NT2/D1 (cell line): Measurements from ENCODE around the gene NPFF.

Experiments used
- DNase-seq: peaks from one replicate; pipeline ENCODE4 v3.0.0-alpha.2; 2011; ENCODE audit warnings: low read depth, low spot score
- H3K27me3 ChIP-seq: 2 replicates; pipeline ENCODE4 v1.6.0; 2011; ENCODE audit warnings: mild to moderate bottlenecking; ENCODE audit not compliant: insufficient read length, insufficient read depth
- H3K36me3 ChIP-seq: 2 replicates; pipeline ENCODE4 v1.6.1; 2011; ENCODE audit warnings: mild to moderate bottlenecking, low read length, mixed read lengths; ENCODE audit not compliant: insufficient read depth, insufficient read length
- H3K4me1 ChIP-seq: 2 replicates; pipeline ENCODE4 v1.5.1; 2011; ENCODE audit not compliant: insufficient read depth, insufficient read length
- H3K4me3 ChIP-seq: 2 replicates; pipeline ENCODE4 v1.5.1; 2011; ENCODE audit warnings: low read depth; ENCODE audit not compliant: insufficient read length
- H3K9ac ChIP-seq: 2 replicates; pipeline ENCODE4 v1.6.0; 2011; ENCODE audit warnings: low read depth; ENCODE audit not compliant: insufficient read length
- H3K9me3 ChIP-seq: 2 replicates; pipeline ENCODE4 v1.5.1; 2011; ENCODE audit warnings: mild to moderate bottlenecking, low read length; ENCODE audit not compliant: insufficient read depth
- SUZ12 ChIP-seq: IDR thresholded peaks from 2 replicates; pipeline ENCODE4 v1.6.1; 2011; ENCODE audit not compliant: insufficient read length, insufficient read depth; ENCODE audit errors: extremely low read depth
- YY1 ChIP-seq: IDR thresholded peaks from 2 replicates; pipeline ENCODE4 v1.6.1; 2011; ENCODE audit not compliant: insufficient read length, insufficient read depth
- ZNF274 ChIP-seq: IDR thresholded peaks from 2 replicates; pipeline ENCODE4 v1.6.1; 2011; ENCODE audit warnings: mild to moderate bottlenecking, low read depth, low read length

Gene NPFF

DNA sequence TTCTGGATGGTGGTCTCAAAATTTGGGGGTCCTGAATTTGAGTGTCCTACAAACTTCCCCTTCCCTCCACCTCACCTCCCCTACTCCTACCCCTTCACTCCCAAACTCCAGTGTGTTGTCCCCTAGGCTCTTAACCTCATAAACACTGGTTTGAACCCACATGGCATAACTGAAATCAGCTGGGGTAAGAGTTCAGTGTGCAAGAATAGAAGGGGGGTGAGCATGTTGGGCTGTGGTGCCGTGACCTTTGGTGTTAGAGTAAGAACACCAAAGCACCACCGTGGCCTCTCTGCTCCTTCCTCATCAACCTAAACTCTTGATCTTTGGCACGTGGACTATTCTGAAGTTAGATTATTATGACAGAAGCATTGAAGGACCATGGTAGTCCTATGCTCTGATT, 44.3 kb downstream of the NPFF start:
- Histone ChIP-seq H3K36me3 (peaks cover 98% of the 10 kb centered on the region), H3K27me3 (no peaks in the 10 kb centered on the region), H3K9me3 (no peaks in the 10 kb centered on the region), H3K9ac (no peak overlapping the region), H3K4me1 (peaks cover 5% of the 10 kb centered on the region), H3K4me3 (no peak overlapping the region)
- no peak for DNase-seq
- TF ChIP-seq YY1 (no peak), SUZ12 (no peak), ZNF274 (no peak)

GRCh38 chr12:53461591-53461990, 45.7 kb downstream of the NPFF start:
- Histone ChIP-seq H3K36me3 (peaks cover 98% of the 10 kb centered on the region), H3K27me3 (no peaks in the 10 kb centered on the region), H3K9me3 (no peaks in the 10 kb centered on the region), H3K4me3 (no peak overlapping the region), H3K4me1 (peaks cover 3% of the 10 kb centered on the region), H3K9ac (no peak overlapping the region)
- no peak for DNase-seq
- TF ChIP-seq ZNF274, result no peak
- TF ChIP-seq YY1, result no peak
- TF ChIP-seq SUZ12, result no peak

DNA sequence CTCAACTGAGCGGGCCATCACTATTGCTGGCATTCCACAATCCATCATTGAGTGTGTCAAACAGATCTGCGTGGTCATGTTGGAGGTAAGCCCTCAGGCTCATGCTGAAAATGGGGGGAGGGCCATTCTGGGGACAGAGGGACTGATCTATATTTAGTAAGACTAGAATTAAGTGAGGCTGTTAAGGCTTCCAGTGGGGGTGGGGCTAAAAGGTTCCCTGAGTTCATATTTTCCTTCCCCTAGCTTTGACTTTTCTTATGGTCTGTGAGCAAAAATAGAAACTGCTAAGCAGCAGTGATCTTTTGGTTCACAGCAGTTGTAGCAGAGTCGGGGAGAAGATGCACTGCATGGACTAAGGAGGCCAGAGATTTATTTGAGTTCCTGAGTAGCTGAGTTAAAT, 46.2 kb downstream of the NPFF start:
- Histone ChIP-seq H3K4me1 (peaks cover 3% of the 10 kb centered on the region), H3K36me3 (peaks cover 98% of the 10 kb centered on the region), H3K27me3 (no peaks in the 10 kb centered on the region), H3K9me3 (no peaks in the 10 kb centered on the region), H3K4me3 (no peak overlapping the region), H3K9ac (no peak overlapping the region)
- no peak for DNase-seq
- TF ChIP-seq YY1, result no peak
- no peak for TF ChIP-seq ZNF274
- no peak for TF ChIP-seq SUZ12

- Histone ChIP-seq H3K4me3 (no peak overlapping the region), H3K4me1 (no peaks in the 10 kb centered on the region), H3K9ac (no peak overlapping the region)
Measured at GRCh38 chr12:53459097-53459496, 48.2 kb downstream of the NPFF start.

More at GRCh38 chr12:53459097-53459496, 48.2 kb downstream of the NPFF start:
- DNase-seq, result no peak
- peaks cover 98% of the 10 kb centered on the region for H3K36me3 ChIP-seq
- no peaks in the 10 kb centered on the region for H3K27me3 ChIP-seq
- H3K9me3 ChIP-seq, result no peaks in the 10 kb centered on the region
- no peak for TF ChIP-seq SUZ12
- TF ChIP-seq ZNF274, result no peak
- TF ChIP-seq YY1, result no peak
